ENCODE data around the gene PTPRE. TPM values are rescaled to one million over a fixed set of nuclear protein-coding genes. Genes with fewer than 3 reads are reported as not detected.

Gene PTPRE
- total RNA-seq, 1 experiment from 2014 or later: 12.3 TPM

DNA sequence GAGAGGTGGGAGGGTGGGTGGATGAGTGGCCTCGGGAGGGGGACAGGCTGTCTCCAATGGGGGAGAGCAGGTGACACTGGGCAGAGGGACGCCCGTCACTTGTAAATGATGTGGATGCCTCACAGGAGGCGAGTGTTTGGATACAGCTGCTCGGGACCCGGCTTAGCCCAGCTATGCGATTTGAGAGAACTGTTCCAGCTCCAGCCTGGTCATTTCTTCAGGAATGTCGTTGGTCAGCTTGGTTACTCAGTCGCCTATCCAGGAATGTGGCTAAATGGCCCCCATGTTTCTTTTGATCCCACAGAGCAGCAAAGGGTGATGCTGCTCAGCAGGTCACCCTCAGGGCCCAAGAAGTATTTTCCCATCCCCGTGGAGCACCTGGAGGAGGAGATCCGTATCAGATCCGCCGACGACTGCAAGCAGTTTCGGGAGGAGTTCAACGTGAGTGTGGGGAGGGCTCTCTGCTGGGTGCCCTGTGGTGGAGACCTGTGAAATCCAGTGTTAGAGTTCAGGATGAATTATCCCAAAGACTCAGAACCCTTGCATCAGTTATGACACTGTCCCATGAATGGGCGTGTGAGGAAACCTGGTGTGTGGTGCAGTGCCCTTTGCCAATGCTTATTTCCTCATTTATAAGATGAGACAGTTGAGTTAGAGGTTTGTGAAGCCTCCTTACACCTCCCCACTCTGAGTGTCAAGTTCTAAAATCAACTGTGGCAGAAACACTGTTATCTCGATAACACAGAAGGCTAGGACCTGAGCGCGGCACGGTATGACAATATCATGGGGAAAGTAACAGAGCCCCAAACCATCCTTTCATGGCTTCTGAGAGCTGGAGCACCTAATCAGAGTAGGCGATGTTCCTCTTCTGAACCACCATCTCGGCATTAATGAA is 142.6 kb downstream of the PTPRE start:
- CTCF ChIA-PET: interaction anchor here (1.0 to 3.2 kb wide), 2 partner anchors 13 to 20 kb away, joined by 3 to 35 read pairs; no protein-coding TSS in a partner anchor
- H3K4me3 ChIP-seq (replicated peaks in 1 of 2; ENCODE audit: low read depth in 1 of 2, low read length in 2 of 2): no peak overlapping the region

More for the DNA sequence above, 142.6 kb downstream of the PTPRE start:
- ChIA-PET POLR2A (interaction anchor here (0.6 kb wide), 1 partner anchor 306 kb away, joined by 3 read pairs; no protein-coding TSS in a partner anchor), RAD21 (ENCODE audit: low non-redundant PET in 1 of 2, low total read pairs in 2 of 2, uncharacterized antibody in 2 of 2, unreplicated experiment in 2 of 2) (no interaction called here)
- DNase-seq (ENCODE audit: low read depth, low spot score) (no peak), ATAC-seq (no peak)
- intact Hi-C loops (cut with micrococcal nuclease): no loop called here
- Histone ChIP-seq H3K27ac (ENCODE audit: low read depth, low read length) (no peak overlapping the region), H3K27me3 (ENCODE audit: insufficient read depth, low read length) (no peaks in the 10 kb centered on the region), H4K20me1 (ENCODE audit: insufficient read depth) (no peaks in the 10 kb centered on the region), H3K36me3 (ENCODE audit: control insufficient read depth in 1 of 2, insufficient read depth in 2 of 2, low read length in 2 of 2) (no peaks in the 10 kb centered on the region), H3K4me1 (ENCODE audit: control insufficient read depth in 1 of 2, insufficient read depth in 2 of 2, low read length in 2 of 2) (peaks cover 10 to 23% of the 10 kb centered on the region in 2 experiments; a peak in 3 of 4 replicates), H3K9ac (ENCODE audit: low read length) (no peak overlapping the region), H2AFZ (ENCODE audit: low read depth, low read length, poor library complexity, severe bottlenecking) (no peak overlapping the region), H3K4me2 (ENCODE audit: low read length) (no peak overlapping the region), H3K79me2 (ENCODE audit: insufficient read depth, low read length) (no peaks in the 10 kb centered on the region), H3K9me2 (ENCODE audit: insufficient read depth) (no peaks in the 10 kb centered on the region), H3K9me3 (ENCODE audit: control insufficient read depth in 1 of 2, insufficient read depth in 1 of 2, low read depth in 1 of 2, low read length in 2 of 2) (no peaks in the 10 kb centered on the region)
- no TSS peak for BruUV-seq (replicated peaks)
- no peak for TF ChIP-seq YY1 (IDR thresholded peaks at IDR 0.05; ENCODE audit: extremely low read depth, insufficient replicate concordance, low read depth, low read length)
- no peak for TF ChIP-seq ZNF274 (IDR thresholded peaks at IDR 0.05; ENCODE audit: low read depth, low read length)
- TF ChIP-seq, protein P1, sequence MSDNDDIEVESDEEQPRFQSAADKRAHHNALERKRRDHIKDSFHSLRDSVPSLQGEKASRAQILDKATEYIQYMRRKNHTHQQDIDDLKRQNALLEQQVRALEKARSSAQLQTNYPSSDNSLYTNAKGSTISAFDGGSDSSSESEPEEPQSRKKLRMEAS (IDR thresholded peaks at IDR 0.05): no peak
- no peak for TF ChIP-seq RAD21 (IDR thresholded peaks at IDR 0.05; ENCODE audit: low read depth)
- TF ChIP-seq POLR2A (IDR thresholded peaks at IDR 0.05; ENCODE audit: borderline replicate concordance, extremely low read depth, insufficient read depth, insufficient read length): no peak
- no peak for TF ChIP-seq SP1 (IDR thresholded peaks at IDR 0.05; ENCODE audit: low read depth)
- no peak for TF ChIP-seq CBX3 (IDR thresholded peaks at IDR 0.05; ENCODE audit: low read depth)
- TF ChIP-seq SRF (IDR thresholded peaks at IDR 0.05; ENCODE audit: low read depth): no peak
- TF ChIP-seq EGR1 (IDR thresholded peaks at IDR 0.05; ENCODE audit: low read depth): no peak
- TF ChIP-seq CEBPB (IDR thresholded peaks at IDR 0.05; ENCODE audit: low read depth): no peak
- TF ChIP-seq, protein P2, sequence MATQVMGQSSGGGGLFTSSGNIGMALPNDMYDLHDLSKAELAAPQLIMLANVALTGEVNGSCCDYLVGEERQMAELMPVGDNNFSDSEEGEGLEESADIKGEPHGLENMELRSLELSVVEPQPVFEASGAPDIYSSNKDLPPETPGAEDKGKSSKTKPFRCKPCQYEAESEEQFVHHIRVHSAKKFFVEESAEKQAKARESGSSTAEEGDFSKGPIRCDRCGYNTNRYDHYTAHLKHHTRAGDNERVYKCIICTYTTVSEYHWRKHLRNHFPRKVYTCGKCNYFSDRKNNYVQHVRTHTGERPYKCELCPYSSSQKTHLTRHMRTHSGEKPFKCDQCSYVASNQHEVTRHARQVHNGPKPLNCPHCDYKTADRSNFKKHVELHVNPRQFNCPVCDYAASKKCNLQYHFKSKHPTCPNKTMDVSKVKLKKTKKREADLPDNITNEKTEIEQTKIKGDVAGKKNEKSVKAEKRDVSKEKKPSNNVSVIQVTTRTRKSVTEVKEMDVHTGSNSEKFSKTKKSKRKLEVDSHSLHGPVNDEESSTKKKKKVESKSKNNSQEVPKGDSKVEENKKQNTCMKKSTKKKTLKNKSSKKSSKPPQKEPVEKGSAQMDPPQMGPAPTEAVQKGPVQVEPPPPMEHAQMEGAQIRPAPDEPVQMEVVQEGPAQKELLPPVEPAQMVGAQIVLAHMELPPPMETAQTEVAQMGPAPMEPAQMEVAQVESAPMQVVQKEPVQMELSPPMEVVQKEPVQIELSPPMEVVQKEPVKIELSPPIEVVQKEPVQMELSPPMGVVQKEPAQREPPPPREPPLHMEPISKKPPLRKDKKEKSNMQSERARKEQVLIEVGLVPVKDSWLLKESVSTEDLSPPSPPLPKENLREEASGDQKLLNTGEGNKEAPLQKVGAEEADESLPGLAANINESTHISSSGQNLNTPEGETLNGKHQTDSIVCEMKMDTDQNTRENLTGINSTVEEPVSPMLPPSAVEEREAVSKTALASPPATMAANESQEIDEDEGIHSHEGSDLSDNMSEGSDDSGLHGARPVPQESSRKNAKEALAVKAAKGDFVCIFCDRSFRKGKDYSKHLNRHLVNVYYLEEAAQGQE (IDR thresholded peaks at IDR 0.05; ENCODE audit: low read depth): no peak
- TF ChIP-seq FOSL1 (IDR thresholded peaks at IDR 0.05; ENCODE audit: low read depth): no peak
- TF ChIP-seq EZH2phosphoT487 (IDR thresholded peaks at IDR 0.05; ENCODE audit: borderline replicate concordance): no peak

Data from HCT116 (cell line).